ENCODE measurements around the gene COX20.

The COX20 gene

GRCh38 chr1:244851546-244852231, 16.2 kb downstream of the COX20 start:
- DNase-seq (ENCODE audit: low spot score), result peak; percentile 9

- peak; percentile 9 for DNase-seq (ENCODE audit: low spot score)
These were observed 17.2 kb downstream of the COX20 start for GRCh38 chr1:244852694-244853093.

- no peak for DNase-seq (ENCODE audit: low spot score)
These were observed 18.7 kb downstream of the COX20 start for GRCh38 chr1:244854166-244854565.

GRCh38 chr1:244854865-244855578, 19.6 kb downstream of the COX20 start:
- peak; percentile 11 for DNase-seq (ENCODE audit: low spot score)

- DNase-seq (ENCODE audit: low spot score), result no peak
These were observed 22.3 kb downstream of the COX20 start for GRCh38 chr1:244857761-244858160.

GRCh38 chr1:244858357-244858756, 22.9 kb downstream of the COX20 start:
- no peak for DNase-seq (ENCODE audit: low spot score)

GRCh38 chr1:244860078-244860477, 24.6 kb downstream of the COX20 start:
- no peak for DNase-seq (ENCODE audit: low spot score)

- no peak for DNase-seq (ENCODE audit: low spot score)
These were observed 25.6 kb downstream of the COX20 start for GRCh38 chr1:244860914-244861610.

- DNase-seq (ENCODE audit: low spot score), result peak; percentile 30
These were observed 26.2 kb downstream of the COX20 start for GRCh38 chr1:244861683-244862082.

- DNase-seq (ENCODE audit: low spot score), result peak; percentile 57
These were observed 26.9 kb downstream of the COX20 start for GRCh38 chr1:244862354-244862698.

- DNase-seq (ENCODE audit: low spot score), result peak; percentile 94
These were observed 27.4 kb downstream of the COX20 start for GRCh38 chr1:244862699-244863490.

GRCh38 chr1:244863491-244864252, 28.2 kb downstream of the COX20 start:
- DNase-seq (ENCODE audit: low spot score), result no peak

GRCh38 chr1:244864253-244865027, 29.0 kb downstream of the COX20 start, which contains the start of gene HNRNPU:
Gene HNRNPU (minus strand): TSS chr1:244864543. CDS start chr1:244864307, 236 bp downstream.
- peak; percentile 97 for DNase-seq (ENCODE audit: low spot score)

- no peak for DNase-seq (ENCODE audit: low spot score)
These were observed 29.5 kb downstream of the COX20 start for GRCh38 chr1:244865028-244865371.

GRCh38 chr1:244865820-244866219, 30.4 kb downstream of the COX20 start:
- no peak for DNase-seq (ENCODE audit: low spot score)

GRCh38 chr1:244866355-244866754, 30.9 kb downstream of the COX20 start:
- peak; percentile 23 for DNase-seq (ENCODE audit: low spot score)

GRCh38 chr1:244868484-244869363, 33.3 kb downstream of the COX20 start:
- DNase-seq (ENCODE audit: low spot score), result no peak

- DNase-seq (ENCODE audit: low spot score), result no peak
These were observed 33.9 kb downstream of the COX20 start for GRCh38 chr1:244869364-244869827.

GRCh38 chr1:244869950-244870349, 34.5 kb downstream of the COX20 start:
- peak; percentile 35 for DNase-seq (ENCODE audit: low spot score)

All from NAMALWA (cell line).